ENCODE data around the gene TP53RK. TPM values are rescaled to one million over a fixed set of nuclear protein-coding genes. Genes with fewer than 3 reads are reported as not detected.

TP53RK gene
- total RNA-seq, 5 donors from 2014 or later (not counting 1 experiment from before 2014, with no cell fraction given), result 5.8 to 23.2 (median 21.9) TPM

DNA sequence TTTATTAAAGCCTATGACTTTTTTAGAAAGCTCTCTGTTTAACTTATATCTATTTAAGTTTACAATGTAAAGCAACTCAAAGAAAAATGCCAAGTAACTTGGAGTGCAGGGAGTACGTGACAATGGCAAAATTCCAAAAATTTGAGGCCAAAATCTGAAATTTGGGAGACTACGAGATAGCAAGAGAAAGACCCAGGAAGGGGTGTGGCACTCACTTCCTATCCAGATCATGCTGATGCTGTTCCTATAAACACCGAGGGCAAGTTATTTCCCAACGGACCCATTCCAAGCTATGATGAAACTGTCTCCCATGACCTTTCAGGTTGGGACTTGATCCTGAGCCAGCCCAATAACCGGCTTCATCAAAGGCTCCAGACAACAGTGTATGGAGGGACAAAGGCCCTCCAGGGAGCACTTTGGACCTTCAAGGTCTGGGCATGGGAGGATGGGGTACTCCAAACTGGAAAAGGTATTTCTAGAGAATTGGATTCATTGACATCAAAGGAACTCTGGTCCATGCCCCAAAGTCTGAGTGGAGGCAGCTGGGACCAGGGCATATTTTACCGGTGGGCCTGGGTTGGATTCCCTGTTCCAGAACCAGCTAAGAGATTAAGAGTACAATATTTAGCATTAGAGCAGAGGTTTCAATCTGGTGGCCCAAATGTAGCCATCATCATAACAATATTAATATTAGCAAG lies 22.3 kb downstream of the TP53RK start:
- CTCF ChIA-PET, result no interaction called here
- no peak overlapping the region for H3K4me3 Mint-ChIP-seq
- H3K36me3 ChIP-seq (ENCODE audit: control insufficient read depth in 2 of 2, extremely low read depth in 1 of 2, insufficient read depth in 1 of 2, low read length in 1 of 2), result no peaks in the 10 kb centered on the region
- H3K27me3 Mint-ChIP-seq, result no peaks in the 10 kb centered on the region
- no peak overlapping the region for H3K27ac Mint-ChIP-seq
- no peak overlapping the region for H3K4me3 ChIP-seq (ENCODE audit: control insufficient read depth in 1 of 2, extremely low read depth in 1 of 2, low read length in 1 of 2)
- POLR2A ChIA-PET, result no interaction called here
- ATAC-seq (replicated peaks in 1 of 4) (no peak), DNase-seq (no peak)
- H3K9me3 Mint-ChIP-seq, result peaks cover 3 to 12% (median 6%) of the 10 kb centered on the region in 3 donors
- no peaks in the 10 kb centered on the region for H3K4me1 Mint-ChIP-seq
- no peaks in the 10 kb centered on the region for H3K9me3 ChIP-seq
- WGBS (ENCODE audit: insufficient coverage), result 90% methylated on average over 5 of the region's 6 CpGs
- H3K27ac ChIP-seq (ENCODE audit: low read length), result no peak overlapping the region
- H3K27me3 ChIP-seq (replicated peaks in 1 of 2; ENCODE audit: control insufficient read depth in 2 of 2, extremely low read depth in 1 of 2, insufficient read depth in 2 of 2, low read length in 1 of 2), result peaks cover 0 to 4% of the 10 kb centered on the region in 2 experiments
- H3K36me3 Mint-ChIP-seq, result peaks cover 35% of the 10 kb centered on the region
- no peaks in the 10 kb centered on the region for H3K4me1 ChIP-seq (ENCODE audit: control insufficient read depth in 1 of 2, extremely low read depth in 1 of 2, insufficient read depth in 2 of 2, low read length in 2 of 2)

DNA sequence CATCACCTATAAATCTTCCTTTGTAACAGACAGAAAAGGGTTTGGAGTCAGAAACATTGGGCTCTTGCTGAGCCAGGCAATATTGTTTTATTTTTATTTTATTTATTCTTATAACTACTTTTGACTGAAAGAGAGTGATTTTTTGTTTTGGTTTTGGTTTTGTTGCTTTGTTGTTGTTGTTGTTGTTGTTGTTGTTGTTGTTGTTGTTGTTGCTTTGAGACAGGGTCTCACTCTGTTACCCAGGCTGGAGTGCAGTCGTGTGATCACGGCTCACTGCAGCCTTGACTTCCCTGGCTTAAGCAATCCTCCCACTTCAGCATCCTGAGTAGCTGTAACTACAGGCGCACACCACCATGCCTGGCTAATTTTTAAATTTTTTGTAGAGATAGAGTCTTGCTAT lies 22.9 kb downstream of the TP53RK start:
- H3K4me3 ChIP-seq (ENCODE audit: control insufficient read depth in 1 of 2, extremely low read depth in 1 of 2, low read length in 1 of 2), result no peak overlapping the region
- peaks cover 2 to 10% (median 6%) of the 10 kb centered on the region in 3 donors for H3K9me3 Mint-ChIP-seq
- CTCF ChIA-PET, result no interaction called here
- H3K4me1 Mint-ChIP-seq, result no peaks in the 10 kb centered on the region
- H3K27ac ChIP-seq (ENCODE audit: low read length), result no peak overlapping the region
- H3K4me1 ChIP-seq (ENCODE audit: control insufficient read depth in 1 of 2, extremely low read depth in 1 of 2, insufficient read depth in 2 of 2, low read length in 2 of 2), result no peaks in the 10 kb centered on the region
- no peaks in the 10 kb centered on the region for H3K9me3 ChIP-seq
- H3K27ac Mint-ChIP-seq, result no peak overlapping the region
- 100% methylated on average over 1 of the region's 3 CpGs for WGBS (ENCODE audit: insufficient coverage)
- peaks cover 38% of the 10 kb centered on the region for H3K36me3 Mint-ChIP-seq
- ATAC-seq (replicated peaks in 1 of 4), result no peak
- H3K4me3 Mint-ChIP-seq, result no peak overlapping the region
- H3K27me3 ChIP-seq (replicated peaks in 1 of 2; ENCODE audit: control insufficient read depth in 2 of 2, extremely low read depth in 1 of 2, insufficient read depth in 2 of 2, low read length in 1 of 2), result peaks cover 0 to 4% of the 10 kb centered on the region in 2 experiments
- H3K27me3 Mint-ChIP-seq, result no peaks in the 10 kb centered on the region
- POLR2A ChIA-PET, result no interaction called here
- DNase-seq, result no peak
- no peaks in the 10 kb centered on the region for H3K36me3 ChIP-seq (ENCODE audit: control insufficient read depth in 2 of 2, extremely low read depth in 1 of 2, insufficient read depth in 1 of 2, low read length in 1 of 2)

DNA sequence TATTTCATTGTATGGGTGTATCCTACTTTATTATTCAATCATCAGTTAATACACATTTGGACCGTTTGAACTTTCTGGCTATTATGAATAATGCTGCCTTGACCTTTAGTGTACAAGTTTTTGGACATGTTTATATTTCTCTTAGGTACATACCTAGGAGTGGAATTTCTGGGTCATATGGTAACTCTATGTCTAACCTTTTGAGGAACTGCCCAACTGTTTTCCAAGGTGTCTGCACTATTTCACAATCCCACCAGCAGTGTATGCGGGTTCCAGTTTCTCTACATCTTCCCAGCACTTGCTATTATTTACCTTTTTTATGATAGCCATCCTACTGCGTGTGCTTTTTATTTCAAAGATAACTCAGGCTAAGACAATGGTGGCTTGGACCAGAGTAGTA lies 23.6 kb downstream of the TP53RK start:
- no peak overlapping the region for H3K4me3 Mint-ChIP-seq
- WGBS (ENCODE audit: insufficient coverage), result 100% methylated on average over 1 of the region's 3 CpGs
- Histone ChIP-seq H3K27ac (ENCODE audit: low read length) (no peak overlapping the region), H3K9me3 (no peaks in the 10 kb centered on the region), H3K36me3 (ENCODE audit: control insufficient read depth in 2 of 2, extremely low read depth in 1 of 2, insufficient read depth in 1 of 2, low read length in 1 of 2) (no peaks in the 10 kb centered on the region), H3K27me3 (replicated peaks in 1 of 2; ENCODE audit: control insufficient read depth in 2 of 2, extremely low read depth in 1 of 2, insufficient read depth in 2 of 2, low read length in 1 of 2) (peaks cover 0 to 4% of the 10 kb centered on the region in 2 experiments), H3K4me1 (ENCODE audit: control insufficient read depth in 1 of 2, extremely low read depth in 1 of 2, insufficient read depth in 2 of 2, low read length in 2 of 2) (no peaks in the 10 kb centered on the region), H3K4me3 (ENCODE audit: control insufficient read depth in 1 of 2, extremely low read depth in 1 of 2, low read length in 1 of 2) (no peak overlapping the region)
- H3K27me3 Mint-ChIP-seq, result no peaks in the 10 kb centered on the region
- H3K27ac Mint-ChIP-seq, result no peak overlapping the region
- DNase-seq, result no peak
- peaks cover 0 to 10% (median 4%) of the 10 kb centered on the region in 3 donors for H3K9me3 Mint-ChIP-seq
- POLR2A ChIA-PET, result no interaction called here
- peaks cover 38% of the 10 kb centered on the region for H3K36me3 Mint-ChIP-seq
- no peaks in the 10 kb centered on the region for H3K4me1 Mint-ChIP-seq
- CTCF ChIA-PET, result no interaction called here
- no peak for ATAC-seq (replicated peaks in 1 of 4)

DNA sequence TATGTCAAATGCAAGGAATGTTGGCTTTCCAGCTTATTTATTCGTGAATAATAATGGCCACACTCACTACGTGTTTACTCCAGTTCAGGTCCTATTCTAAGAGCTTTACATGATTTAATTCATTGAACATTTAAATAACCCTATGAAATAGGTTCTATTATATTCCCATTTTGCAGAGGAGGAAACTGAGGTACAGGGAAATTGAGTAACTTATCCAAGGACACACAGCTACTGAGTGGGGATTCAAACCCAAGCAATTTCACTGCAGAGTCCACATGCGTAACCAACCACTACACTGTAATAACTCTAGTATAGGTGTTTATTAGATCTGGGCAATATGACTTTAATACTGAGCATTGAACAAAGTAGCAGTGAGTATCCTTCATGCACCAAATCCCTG lies 25.7 kb downstream of the TP53RK start:
- H3K4me1 Mint-ChIP-seq, result no peaks in the 10 kb centered on the region

DNA sequence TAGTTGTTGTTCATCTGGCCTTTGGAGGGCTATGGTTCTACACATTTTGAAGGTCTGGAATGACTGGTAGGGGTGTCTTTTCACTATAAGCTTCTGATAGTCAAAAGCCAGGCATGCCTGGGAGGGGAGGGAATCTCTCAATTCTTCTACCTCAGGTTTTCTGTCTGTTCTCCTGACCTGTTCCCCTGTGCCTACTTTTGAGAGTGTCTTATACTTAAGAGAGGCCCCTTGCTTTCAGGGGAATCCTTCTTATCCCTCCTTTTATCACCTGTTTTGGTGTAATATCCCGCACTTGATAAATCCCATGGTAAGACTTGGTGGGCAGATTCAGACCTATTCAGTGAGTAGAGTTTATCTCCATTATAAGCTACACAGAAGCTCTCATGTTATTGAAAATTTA lies 27.6 kb downstream of the TP53RK start:
- ChIA-PET CTCF (no interaction called here), POLR2A (no interaction called here)

More for the DNA sequence above, 25.7 kb downstream of the TP53RK start:
- Histone ChIP-seq H3K4me3 (ENCODE audit: control insufficient read depth in 1 of 2, extremely low read depth in 1 of 2, low read length in 1 of 2) (no peak overlapping the region), H3K27ac (ENCODE audit: low read length) (no peak overlapping the region), H3K27me3 (replicated peaks in 1 of 2; ENCODE audit: control insufficient read depth in 2 of 2, extremely low read depth in 1 of 2, insufficient read depth in 2 of 2, low read length in 1 of 2) (peaks cover 0 to 4% of the 10 kb centered on the region in 2 experiments), H3K4me1 (ENCODE audit: control insufficient read depth in 1 of 2, extremely low read depth in 1 of 2, insufficient read depth in 2 of 2, low read length in 2 of 2) (no peaks in the 10 kb centered on the region), H3K36me3 (ENCODE audit: control insufficient read depth in 2 of 2, extremely low read depth in 1 of 2, insufficient read depth in 1 of 2, low read length in 1 of 2) (no peaks in the 10 kb centered on the region), H3K9me3 (no peaks in the 10 kb centered on the region)
- Mint-ChIP-seq H3K4me3 (no peak overlapping the region), H3K27ac (no peak overlapping the region), H3K27me3 (no peaks in the 10 kb centered on the region), H3K9me3 (peaks cover 0 to 9% (median 0%) of the 10 kb centered on the region in 3 donors), H3K36me3 (peaks cover 32% of the 10 kb centered on the region)
- DNase-seq (no peak), ATAC-seq (replicated peaks in 1 of 4) (no peak)
- ChIA-PET CTCF (no interaction called here), POLR2A (no interaction called here)
- no CpG with 5 or more reads among the region's 3 CpGs for WGBS (ENCODE audit: insufficient coverage)

DNA sequence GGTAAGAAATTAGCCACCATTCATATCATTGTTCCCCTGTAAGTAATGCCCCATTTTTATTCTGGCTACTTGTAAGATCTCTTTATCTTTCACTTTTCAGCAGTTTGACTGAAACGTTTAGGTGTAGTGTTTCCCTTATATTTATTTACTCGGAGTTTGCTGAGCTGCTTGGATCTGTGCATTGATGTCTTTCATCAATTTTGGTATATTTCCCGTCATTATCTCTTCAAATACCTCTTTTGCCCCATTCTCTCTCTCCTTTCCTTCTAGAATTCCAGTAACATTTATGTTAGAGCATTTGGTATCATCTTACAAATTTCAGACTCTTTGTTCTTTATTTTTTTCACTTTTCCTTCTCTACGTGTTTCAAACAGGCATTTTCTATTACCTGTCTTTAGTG lies 28.8 kb downstream of the TP53RK start:
- Mint-ChIP-seq H3K27me3 (no peaks in the 10 kb centered on the region), H3K4me1 (no peaks in the 10 kb centered on the region), H3K36me3 (peaks cover 21% of the 10 kb centered on the region), H3K27ac (no peak overlapping the region), H3K9me3 (peaks cover 0 to 9% (median 0%) of the 10 kb centered on the region in 3 donors), H3K4me3 (no peak overlapping the region)
- no peaks in the 10 kb centered on the region for H3K36me3 ChIP-seq (ENCODE audit: control insufficient read depth in 2 of 2, extremely low read depth in 1 of 2, insufficient read depth in 1 of 2, low read length in 1 of 2)
- DNase-seq (no peak), ATAC-seq (replicated peaks in 1 of 4) (no peak)
- ChIA-PET POLR2A (no interaction called here), CTCF (no interaction called here)
- no peaks in the 10 kb centered on the region for H3K4me1 ChIP-seq (ENCODE audit: control insufficient read depth in 1 of 2, extremely low read depth in 1 of 2, insufficient read depth in 2 of 2, low read length in 2 of 2)
- WGBS (ENCODE audit: insufficient coverage), result no CpG with 5 or more reads among the region's 4 CpGs
- H3K4me3 ChIP-seq (ENCODE audit: control insufficient read depth in 1 of 2, extremely low read depth in 1 of 2, low read length in 1 of 2), result no peak overlapping the region
- H3K9me3 ChIP-seq, result no peaks in the 10 kb centered on the region
- peaks cover 0 to 4% of the 10 kb centered on the region in 2 experiments for H3K27me3 ChIP-seq (replicated peaks in 1 of 2; ENCODE audit: control insufficient read depth in 2 of 2, extremely low read depth in 1 of 2, insufficient read depth in 2 of 2, low read length in 1 of 2)
- no peak overlapping the region for H3K27ac ChIP-seq (ENCODE audit: low read length)

More for the DNA sequence above, 27.6 kb downstream of the TP53RK start:
- Mint-ChIP-seq H3K4me3 (no peak overlapping the region), H3K27ac (no peak overlapping the region), H3K27me3 (no peaks in the 10 kb centered on the region), H3K4me1 (no peaks in the 10 kb centered on the region), H3K9me3 (peaks cover 0 to 9% (median 0%) of the 10 kb centered on the region in 3 donors), H3K36me3 (peaks cover 25% of the 10 kb centered on the region)
- no peaks in the 10 kb centered on the region for H3K36me3 ChIP-seq (ENCODE audit: control insufficient read depth in 2 of 2, extremely low read depth in 1 of 2, insufficient read depth in 1 of 2, low read length in 1 of 2)
- no CpG with 5 or more reads among the region's 1 CpG for WGBS (ENCODE audit: insufficient coverage)
- no peaks in the 10 kb centered on the region for H3K4me1 ChIP-seq (ENCODE audit: control insufficient read depth in 1 of 2, extremely low read depth in 1 of 2, insufficient read depth in 2 of 2, low read length in 2 of 2)
- ATAC-seq (replicated peaks in 1 of 4), result no peak
- no peaks in the 10 kb centered on the region for H3K9me3 ChIP-seq
- H3K27ac ChIP-seq (ENCODE audit: low read length), result no peak overlapping the region
- peaks cover 0 to 4% of the 10 kb centered on the region in 2 experiments for H3K27me3 ChIP-seq (replicated peaks in 1 of 2; ENCODE audit: control insufficient read depth in 2 of 2, extremely low read depth in 1 of 2, insufficient read depth in 2 of 2, low read length in 1 of 2)
- no peak overlapping the region for H3K4me3 ChIP-seq (ENCODE audit: control insufficient read depth in 1 of 2, extremely low read depth in 1 of 2, low read length in 1 of 2)
- DNase-seq, result no peak

Measured in T-cell (primary cell).